Left lung (tissue), 10 donors: Measurements from ENCODE around the gene ADRA2B. TPM values are rescaled to one million over a fixed set of nuclear protein-coding genes. Genes with fewer than 3 reads are reported as not detected.
"Not testable (repeated sequence)": the region's sequence is repeated elsewhere in the genome, so short reads cannot be mapped to it uniquely, and the experiment has no call there.

Source experiments
- ATAC-seq: fragments of 200-7000 bp; cut with Tn5 transposase; one replicate; pipeline ENCODE4 v1.9.1; 2020; ENCODE audit warnings: moderate library complexity
- DNase-seq, 4 donors: peaks; one replicate each; pipeline ENCODE4 v3.0.0-alpha.2; 2013 to 2020
- H3K27ac ChIP-seq, 2 donors: fragments of 200-600 bp; sonication (generic) in 1 of 2; one replicate each; pipeline versions ENCODE4 v1.5.0 to v1.8.0; 2020 to 2021
- H3K27me3 ChIP-seq, 2 donors: fragments of 200-600 bp; sonication (generic) in 1 of 2; one replicate each; pipeline versions ENCODE4 v1.5.0 to v1.8.0; 2020 to 2021
- H3K36me3 ChIP-seq, 2 donors: fragments of 200-600 bp; sonication (generic) in 1 of 2; one replicate each; pipeline versions ENCODE4 v1.5.0 to v1.8.0; 2020 to 2021
- H3K4me1 ChIP-seq, 2 donors: fragments of 200-600 bp; one replicate each; pipeline ENCODE4 v1.8.0; 2021
- H3K4me3 ChIP-seq, 2 donors: fragments of 200-600 bp; sonication (generic) in 1 of 2; one replicate each; pipeline versions ENCODE4 v1.5.0 to v1.8.0; 2020 to 2021; ENCODE audit warnings: mild to moderate bottlenecking in 1 of 2
- H3K9me3 ChIP-seq, 2 donors: fragments of 200-600 bp; sonication (generic) in 1 of 2; one replicate each; pipeline versions ENCODE4 v1.5.0 to v1.8.0; 2020 to 2021
- CTCF ChIP-seq, 2 donors: fragments of 200-600 bp; sonication (generic) in 1 of 2; IDR thresholded peaks; one replicate each; pipeline versions ENCODE4 v1.5.0 to v1.8.0; 2021; ENCODE audit warnings: antibody characterized with exemption in 2 of 2
- intact Hi-C, 2 donors: fragments of 100-400 bp; cut with DNase I; formaldehyde crosslinking; loops; one replicate each; pipeline versions ENCODE4 v1.11.2 to v1.14.2; 2022
- polyA plus RNA-seq, 6 donors: library from polyadenylated mRNA; unstranded; fragments of 120-200 nt; gene quantifications; one replicate each; pipeline ENCODE4 v1.2.1, GENCODE V29; 2013; ENCODE audit not compliant: insufficient read length in 6 of 6
- total RNA-seq, 2 donors: library from RNA; stranded (reverse); fragmentation: NEBNext Ultra II Directional; extraction: Animal tissue kit (Norgen Biotek cat#: 25700); gene quantifications; one replicate each; pipeline ENCODE4 v1.2.1, GENCODE V29; 2021
- donor health status: DM: no; HTN: yes; CAD: no.
- donor health status: DM: no; HTN: no; CAD: no.

ADRA2B gene
- total and polyA plus RNA-seq, 8 donors: 0.20 to 2.3 (median 1.2) TPM

- ATAC-seq (no peak), DNase-seq (peak in 1 of 4 donors; percentile 80)
- no peaks in the 10 kb centered on the region for H3K9me3 ChIP-seq
- intact Hi-C loops: no loop called here
- peaks cover 0 to 4% of the 10 kb centered on the region in 2 donors for H3K4me1 ChIP-seq
- no peaks in the 10 kb centered on the region for H3K36me3 ChIP-seq
- H3K27ac ChIP-seq: no peak overlapping the region
- H3K27me3 ChIP-seq: no peaks in the 10 kb centered on the region
- H3K4me3 ChIP-seq: no peak overlapping the region
- TF ChIP-seq CTCF (IDR thresholded peaks at IDR 0.05): no peak
Measured at GRCh38 chr2:96065381-96065930, 50.9 kb downstream of the ADRA2B start.

DNA sequence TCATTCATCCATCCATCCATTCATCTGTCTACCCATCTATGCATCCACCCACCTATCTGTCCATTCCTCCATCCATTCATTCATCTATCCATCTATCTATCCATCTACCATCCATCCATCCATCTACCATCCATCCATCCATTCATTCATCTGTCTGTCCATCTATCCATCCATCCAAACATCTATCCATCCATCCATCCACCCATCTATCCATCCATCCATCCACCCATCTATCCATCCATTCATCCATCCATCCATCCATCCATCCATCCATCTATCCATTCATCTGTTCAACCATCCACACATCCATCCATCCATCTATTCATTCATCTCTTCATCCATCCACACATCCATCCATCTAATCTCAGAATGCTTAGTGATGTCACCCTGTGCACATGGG lies 51.6 kb downstream of the ADRA2B start:
- H3K4me1 ChIP-seq, H3K36me3 ChIP-seq, intact Hi-C loops, H3K27me3 ChIP-seq, DNase-seq, ATAC-seq, H3K4me3 ChIP-seq, H3K9me3 ChIP-seq, H3K27ac ChIP-seq: not testable (repeated sequence)

GRCh38 chr2:96064047-96064675 lies 52.2 kb downstream of the ADRA2B start:
- H3K36me3 ChIP-seq, H3K4me3 ChIP-seq, H3K4me1 ChIP-seq, H3K27ac ChIP-seq, H3K9me3 ChIP-seq, DNase-seq, ATAC-seq, H3K27me3 ChIP-seq, intact Hi-C loops: not testable (repeated sequence)

GRCh38 chr2:96063116-96063899 lies 53.1 kb downstream of the ADRA2B start:
- H3K9me3 ChIP-seq, H3K27ac ChIP-seq, H3K4me3 ChIP-seq, H3K4me1 ChIP-seq, H3K36me3 ChIP-seq, intact Hi-C loops, H3K27me3 ChIP-seq: not testable (repeated sequence)
- ATAC-seq (peak; percentile 79), DNase-seq (peak in 2 of 4 donors; percentile 18 to 69)

Other genes with a start within 250 kb of the ADRA2B start
- gene ANKRD36C, start 124.7 kb downstream of the ADRA2B start, total RNA-seq: 10 to 100 TPM; 17.4 to 23.5 TPM
- 10 to 100 TPM; 11.8 to 50.5 (median 42.7) TPM for gene ANKRD36C, start 124.7 kb downstream of the ADRA2B start, polyA plus RNA-seq
- 1 to 10 TPM; 2.8 to 7.3 TPM for gene GPAT2, start 81.7 kb downstream of the ADRA2B start, total RNA-seq
- gene GPAT2, start 81.7 kb downstream of the ADRA2B start, polyA plus RNA-seq: 1 to 10 TPM; 2.7 to 6.2 (median 3.4) TPM
- gene ASTL, start 21.9 kb upstream of the ADRA2B start, total RNA-seq: not detected
- gene ASTL, start 21.9 kb upstream of the ADRA2B start, polyA plus RNA-seq: under 1 TPM in 5 of 6 donors, not detected in 1; 0.11 to 0.30 (median 0.21) TPM
- 1 to 10 TPM; 3.6 to 5.7 TPM for gene DUSP2, start 28.9 kb upstream of the ADRA2B start, total RNA-seq
- 1 to 10 TPM in 5 of 6 donors, under 1 TPM in 1; 0.82 to 3.3 (median 1.5) TPM for gene DUSP2, start 28.9 kb upstream of the ADRA2B start, polyA plus RNA-seq
- gene STARD7, start 92.3 kb upstream of the ADRA2B start, total RNA-seq: 100 to 1,000 TPM; 132 to 142 TPM
- gene STARD7, start 92.3 kb upstream of the ADRA2B start, polyA plus RNA-seq: 100 to 1,000 TPM in 5 of 6 donors, 10 to 100 TPM in 1; 99.2 to 120 (median 108) TPM
- gene TMEM127, start 149.4 kb upstream of the ADRA2B start, total RNA-seq: 10 to 100 TPM; 66.1 to 79.9 TPM
- gene TMEM127, start 149.4 kb upstream of the ADRA2B start, polyA plus RNA-seq: 10 to 100 TPM; 29.1 to 36.1 (median 33.7) TPM
- gene CIAO1, start 149.7 kb upstream of the ADRA2B start, total RNA-seq: 10 to 100 TPM; 59.8 to 69.1 TPM
- gene CIAO1, start 149.7 kb upstream of the ADRA2B start, polyA plus RNA-seq: 10 to 100 TPM; 60.7 to 72.8 (median 63.2) TPM
- 10 to 100 TPM; 82.7 to 96.1 TPM for gene SNRNP200, start 189.0 kb upstream of the ADRA2B start, total RNA-seq
- gene SNRNP200, start 189.0 kb upstream of the ADRA2B start, polyA plus RNA-seq: 100 to 1,000 TPM; 184 to 209 (median 197) TPM
- 1 to 10 TPM; 1.3 to 2.3 TPM for gene ITPRIPL1, start 208.7 kb upstream of the ADRA2B start, total RNA-seq
- gene ITPRIPL1, start 208.7 kb upstream of the ADRA2B start, polyA plus RNA-seq: 1 to 10 TPM; 4.2 to 6.1 (median 5.4) TPM
- gene NCAPH, start 219.2 kb upstream of the ADRA2B start, total RNA-seq: 1 to 10 TPM; 4.4 to 5.7 TPM
- gene NCAPH, start 219.2 kb upstream of the ADRA2B start, polyA plus RNA-seq: 10 to 100 TPM; 14.0 to 32.7 (median 17.5) TPM